WTC11 (cell line): Measurements from ENCODE around the gene BRD1.

Experiments used
- GABPB1 ChIP-seq: sonication (generic); formaldehyde crosslinking; IDR thresholded peaks from 2 replicates; pipeline ENCODE4 v1.8.1; 2023; ENCODE audit warnings: mild to moderate bottlenecking, missing genetic modification reagents
- NFYB ChIP-seq: sonication (generic); formaldehyde crosslinking; conservative IDR thresholded peaks from 2 replicates; pipeline ENCODE4 v1.8.0; 2022; ENCODE audit warnings: low read depth, missing genetic modification reagents
- NR1H2 ChIP-seq: sonication (generic); formaldehyde crosslinking; IDR thresholded peaks from 2 replicates; pipeline ENCODE4 v1.9.0; 2021; ENCODE audit warnings: mild to moderate bottlenecking, moderate library complexity, missing genetic modification reagents
- ZNF263 ChIP-seq: sonication (generic); formaldehyde crosslinking; IDR thresholded peaks from 2 replicates; pipeline ENCODE4 v1.8.1; 2022; ENCODE audit warnings: low read depth, mild to moderate bottlenecking, moderate library complexity, missing genetic modification reagents
- TF ChIP-seq, protein P1 (sequence below): fragments of 200-600 bp; IDR thresholded peaks from 2 replicates; pipeline ENCODE4 v1.8.0; 2022; ENCODE audit warnings: antibody characterized with exemption
- TF ChIP-seq, protein P2 (sequence below): sonication (generic); formaldehyde crosslinking; IDR thresholded peaks from 2 replicates; pipeline ENCODE4 v1.8.1; 2022; ENCODE audit warnings: low read depth, missing genetic modification reagents, borderline replicate concordance
- TF ChIP-seq, protein P3 (sequence below): sonication (generic); formaldehyde crosslinking; IDR thresholded peaks from 2 replicates; pipeline ENCODE4 v1.8.1; 2023; ENCODE audit warnings: mild to moderate bottlenecking, missing genetic modification reagents
- TF ChIP-seq, protein P4 (sequence below): sonication (generic); formaldehyde crosslinking; IDR thresholded peaks from 2 replicates; pipeline ENCODE4 v1.8.0; 2023; ENCODE audit warnings: mild to moderate bottlenecking, missing genetic modification reagents
- TF ChIP-seq, protein P5 (sequence below): sonication (generic); formaldehyde crosslinking; IDR thresholded peaks from 2 replicates; pipeline ENCODE4 v1.8.0; 2022; ENCODE audit warnings: mild to moderate bottlenecking, missing genetic modification reagents

DNA sequence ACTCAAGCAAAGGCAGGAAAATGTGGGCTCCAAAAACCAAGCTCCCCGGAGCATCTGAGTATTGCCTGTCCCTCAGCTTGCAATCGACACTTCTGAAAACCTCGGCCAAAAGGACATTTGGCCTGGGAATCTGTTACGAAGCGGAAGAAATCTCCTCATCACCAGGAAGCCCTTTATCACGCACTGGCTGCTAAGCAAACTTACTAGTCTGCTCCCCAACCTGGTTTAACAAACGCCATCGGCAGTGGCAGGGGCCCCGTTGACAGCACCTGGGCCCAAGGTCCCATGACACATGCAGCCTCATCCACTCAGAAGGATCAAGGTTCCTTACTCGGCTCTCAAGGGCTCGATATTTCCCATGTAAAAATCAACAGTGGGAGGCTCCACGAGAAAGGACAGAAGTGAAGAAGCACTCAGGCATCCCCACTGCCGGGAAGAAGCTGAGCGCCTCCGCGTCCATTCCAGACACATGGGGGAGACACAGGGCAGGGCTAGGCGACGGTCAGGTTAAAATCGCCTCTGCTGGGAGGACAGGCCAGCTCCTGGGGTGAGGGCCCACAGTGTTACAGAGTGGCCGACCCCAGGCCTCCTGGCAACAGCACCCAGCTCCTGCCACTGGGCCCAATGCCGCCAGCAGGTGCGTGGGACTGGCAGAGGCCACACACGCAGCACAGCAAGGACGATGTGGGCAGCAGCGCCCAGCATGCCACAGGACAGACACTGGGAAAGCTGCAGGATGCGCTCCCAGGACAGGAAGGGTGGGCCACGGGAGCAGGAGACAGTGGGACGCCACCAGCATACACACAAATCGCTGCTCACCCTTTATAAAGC lies 27.1 kb downstream of the BRD1 start:
- no peak for TF ChIP-seq NR1H2 (CRISPR knock-in tag)
- TF ChIP-seq, protein P1, sequence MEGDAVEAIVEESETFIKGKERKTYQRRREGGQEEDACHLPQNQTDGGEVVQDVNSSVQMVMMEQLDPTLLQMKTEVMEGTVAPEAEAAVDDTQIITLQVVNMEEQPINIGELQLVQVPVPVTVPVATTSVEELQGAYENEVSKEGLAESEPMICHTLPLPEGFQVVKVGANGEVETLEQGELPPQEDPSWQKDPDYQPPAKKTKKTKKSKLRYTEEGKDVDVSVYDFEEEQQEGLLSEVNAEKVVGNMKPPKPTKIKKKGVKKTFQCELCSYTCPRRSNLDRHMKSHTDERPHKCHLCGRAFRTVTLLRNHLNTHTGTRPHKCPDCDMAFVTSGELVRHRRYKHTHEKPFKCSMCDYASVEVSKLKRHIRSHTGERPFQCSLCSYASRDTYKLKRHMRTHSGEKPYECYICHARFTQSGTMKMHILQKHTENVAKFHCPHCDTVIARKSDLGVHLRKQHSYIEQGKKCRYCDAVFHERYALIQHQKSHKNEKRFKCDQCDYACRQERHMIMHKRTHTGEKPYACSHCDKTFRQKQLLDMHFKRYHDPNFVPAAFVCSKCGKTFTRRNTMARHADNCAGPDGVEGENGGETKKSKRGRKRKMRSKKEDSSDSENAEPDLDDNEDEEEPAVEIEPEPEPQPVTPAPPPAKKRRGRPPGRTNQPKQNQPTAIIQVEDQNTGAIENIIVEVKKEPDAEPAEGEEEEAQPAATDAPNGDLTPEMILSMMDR, result no peak
- TF ChIP-seq, protein P2, sequence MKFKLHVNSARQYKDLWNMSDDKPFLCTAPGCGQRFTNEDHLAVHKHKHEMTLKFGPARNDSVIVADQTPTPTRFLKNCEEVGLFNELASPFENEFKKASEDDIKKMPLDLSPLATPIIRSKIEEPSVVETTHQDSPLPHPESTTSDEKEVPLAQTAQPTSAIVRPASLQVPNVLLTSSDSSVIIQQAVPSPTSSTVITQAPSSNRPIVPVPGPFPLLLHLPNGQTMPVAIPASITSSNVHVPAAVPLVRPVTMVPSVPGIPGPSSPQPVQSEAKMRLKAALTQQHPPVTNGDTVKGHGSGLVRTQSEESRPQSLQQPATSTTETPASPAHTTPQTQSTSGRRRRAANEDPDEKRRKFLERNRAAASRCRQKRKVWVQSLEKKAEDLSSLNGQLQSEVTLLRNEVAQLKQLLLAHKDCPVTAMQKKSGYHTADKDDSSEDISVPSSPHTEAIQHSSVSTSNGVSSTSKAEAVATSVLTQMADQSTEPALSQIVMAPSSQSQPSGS (CRISPR knock-in tag), result no peak
- TF ChIP-seq, protein P3, sequence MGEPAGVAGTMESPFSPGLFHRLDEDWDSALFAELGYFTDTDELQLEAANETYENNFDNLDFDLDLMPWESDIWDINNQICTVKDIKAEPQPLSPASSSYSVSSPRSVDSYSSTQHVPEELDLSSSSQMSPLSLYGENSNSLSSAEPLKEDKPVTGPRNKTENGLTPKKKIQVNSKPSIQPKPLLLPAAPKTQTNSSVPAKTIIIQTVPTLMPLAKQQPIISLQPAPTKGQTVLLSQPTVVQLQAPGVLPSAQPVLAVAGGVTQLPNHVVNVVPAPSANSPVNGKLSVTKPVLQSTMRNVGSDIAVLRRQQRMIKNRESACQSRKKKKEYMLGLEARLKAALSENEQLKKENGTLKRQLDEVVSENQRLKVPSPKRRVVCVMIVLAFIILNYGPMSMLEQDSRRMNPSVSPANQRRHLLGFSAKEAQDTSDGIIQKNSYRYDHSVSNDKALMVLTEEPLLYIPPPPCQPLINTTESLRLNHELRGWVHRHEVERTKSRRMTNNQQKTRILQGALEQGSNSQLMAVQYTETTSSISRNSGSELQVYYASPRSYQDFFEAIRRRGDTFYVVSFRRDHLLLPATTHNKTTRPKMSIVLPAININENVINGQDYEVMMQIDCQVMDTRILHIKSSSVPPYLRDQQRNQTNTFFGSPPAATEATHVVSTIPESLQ (CRISPR knock-in tag), result no peak
- TF ChIP-seq, protein P4, sequence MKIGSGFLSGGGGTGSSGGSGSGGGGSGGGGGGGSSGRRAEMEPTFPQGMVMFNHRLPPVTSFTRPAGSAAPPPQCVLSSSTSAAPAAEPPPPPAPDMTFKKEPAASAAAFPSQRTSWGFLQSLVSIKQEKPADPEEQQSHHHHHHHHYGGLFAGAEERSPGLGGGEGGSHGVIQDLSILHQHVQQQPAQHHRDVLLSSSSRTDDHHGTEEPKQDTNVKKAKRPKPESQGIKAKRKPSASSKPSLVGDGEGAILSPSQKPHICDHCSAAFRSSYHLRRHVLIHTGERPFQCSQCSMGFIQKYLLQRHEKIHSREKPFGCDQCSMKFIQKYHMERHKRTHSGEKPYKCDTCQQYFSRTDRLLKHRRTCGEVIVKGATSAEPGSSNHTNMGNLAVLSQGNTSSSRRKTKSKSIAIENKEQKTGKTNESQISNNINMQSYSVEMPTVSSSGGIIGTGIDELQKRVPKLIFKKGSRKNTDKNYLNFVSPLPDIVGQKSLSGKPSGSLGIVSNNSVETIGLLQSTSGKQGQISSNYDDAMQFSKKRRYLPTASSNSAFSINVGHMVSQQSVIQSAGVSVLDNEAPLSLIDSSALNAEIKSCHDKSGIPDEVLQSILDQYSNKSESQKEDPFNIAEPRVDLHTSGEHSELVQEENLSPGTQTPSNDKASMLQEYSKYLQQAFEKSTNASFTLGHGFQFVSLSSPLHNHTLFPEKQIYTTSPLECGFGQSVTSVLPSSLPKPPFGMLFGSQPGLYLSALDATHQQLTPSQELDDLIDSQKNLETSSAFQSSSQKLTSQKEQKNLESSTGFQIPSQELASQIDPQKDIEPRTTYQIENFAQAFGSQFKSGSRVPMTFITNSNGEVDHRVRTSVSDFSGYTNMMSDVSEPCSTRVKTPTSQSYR (CRISPR knock-in tag), result no peak
- TF ChIP-seq ZNF263 (CRISPR knock-in tag), result no peak
- TF ChIP-seq, protein P5, sequence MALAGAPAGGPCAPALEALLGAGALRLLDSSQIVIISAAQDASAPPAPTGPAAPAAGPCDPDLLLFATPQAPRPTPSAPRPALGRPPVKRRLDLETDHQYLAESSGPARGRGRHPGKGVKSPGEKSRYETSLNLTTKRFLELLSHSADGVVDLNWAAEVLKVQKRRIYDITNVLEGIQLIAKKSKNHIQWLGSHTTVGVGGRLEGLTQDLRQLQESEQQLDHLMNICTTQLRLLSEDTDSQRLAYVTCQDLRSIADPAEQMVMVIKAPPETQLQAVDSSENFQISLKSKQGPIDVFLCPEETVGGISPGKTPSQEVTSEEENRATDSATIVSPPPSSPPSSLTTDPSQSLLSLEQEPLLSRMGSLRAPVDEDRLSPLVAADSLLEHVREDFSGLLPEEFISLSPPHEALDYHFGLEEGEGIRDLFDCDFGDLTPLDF (CRISPR knock-in tag), result no peak
- no peak for TF ChIP-seq GABPB1 (CRISPR knock-in tag)
- TF ChIP-seq NFYB (CRISPR knock-in tag), result no peak
